HG03432 (cell line): ENCODE measurements around the gene ZNF319.

Source experiments
- ATAC-seq: cut with Tn5 transposase; IDR thresholded peaks from one replicate; pipeline ENCODE4 v1.9.1; 2021; ENCODE audit warnings: mild to moderate bottlenecking, moderate library complexity; ENCODE audit not compliant: unreplicated experiment

ZNF319 gene

DNA sequence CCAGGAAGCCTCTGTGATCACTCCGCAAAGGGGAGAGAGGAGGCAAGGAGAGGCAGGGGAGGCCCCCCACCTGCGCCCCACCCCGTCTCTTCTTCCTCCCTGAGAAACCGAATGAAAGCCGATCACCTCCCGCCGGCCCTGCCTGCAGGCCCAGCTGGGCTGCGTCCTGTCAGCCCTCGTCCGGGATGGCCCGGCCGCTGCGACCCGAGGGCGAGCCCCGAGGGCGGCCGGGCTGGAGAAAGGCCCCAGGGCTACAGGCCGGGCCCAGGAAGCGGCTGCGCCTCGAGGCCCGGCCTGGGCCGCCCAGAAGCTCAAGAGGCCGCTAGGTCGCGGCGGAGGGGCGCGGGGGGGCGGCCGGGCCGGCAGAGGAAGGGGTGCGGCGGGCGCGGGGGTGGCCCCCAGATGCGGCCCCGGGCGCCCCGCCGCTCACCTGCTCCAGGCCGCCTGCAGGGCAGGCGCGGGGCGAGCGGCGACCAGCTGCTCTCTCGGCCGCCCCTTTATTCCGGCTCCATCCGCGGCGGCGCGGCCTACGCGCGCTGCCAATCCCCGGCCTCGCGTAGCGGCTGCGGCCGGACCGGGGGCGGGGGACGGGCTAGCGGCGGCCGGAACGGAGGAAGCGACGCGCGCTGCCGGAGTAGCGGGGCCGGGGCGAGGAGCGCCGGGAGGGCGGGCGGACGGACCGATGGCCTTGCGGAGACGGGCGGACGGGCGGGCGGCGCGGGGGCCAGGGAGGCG lies at the start of gene ZNF319:
TSS of gene ZNF319 (minus strand) at position 702 of the 735 bp plus-strand sequence. CDS start 2,407 bp downstream, outside the sequence.
- ATAC-seq, result peak; percentile 25

DNA sequence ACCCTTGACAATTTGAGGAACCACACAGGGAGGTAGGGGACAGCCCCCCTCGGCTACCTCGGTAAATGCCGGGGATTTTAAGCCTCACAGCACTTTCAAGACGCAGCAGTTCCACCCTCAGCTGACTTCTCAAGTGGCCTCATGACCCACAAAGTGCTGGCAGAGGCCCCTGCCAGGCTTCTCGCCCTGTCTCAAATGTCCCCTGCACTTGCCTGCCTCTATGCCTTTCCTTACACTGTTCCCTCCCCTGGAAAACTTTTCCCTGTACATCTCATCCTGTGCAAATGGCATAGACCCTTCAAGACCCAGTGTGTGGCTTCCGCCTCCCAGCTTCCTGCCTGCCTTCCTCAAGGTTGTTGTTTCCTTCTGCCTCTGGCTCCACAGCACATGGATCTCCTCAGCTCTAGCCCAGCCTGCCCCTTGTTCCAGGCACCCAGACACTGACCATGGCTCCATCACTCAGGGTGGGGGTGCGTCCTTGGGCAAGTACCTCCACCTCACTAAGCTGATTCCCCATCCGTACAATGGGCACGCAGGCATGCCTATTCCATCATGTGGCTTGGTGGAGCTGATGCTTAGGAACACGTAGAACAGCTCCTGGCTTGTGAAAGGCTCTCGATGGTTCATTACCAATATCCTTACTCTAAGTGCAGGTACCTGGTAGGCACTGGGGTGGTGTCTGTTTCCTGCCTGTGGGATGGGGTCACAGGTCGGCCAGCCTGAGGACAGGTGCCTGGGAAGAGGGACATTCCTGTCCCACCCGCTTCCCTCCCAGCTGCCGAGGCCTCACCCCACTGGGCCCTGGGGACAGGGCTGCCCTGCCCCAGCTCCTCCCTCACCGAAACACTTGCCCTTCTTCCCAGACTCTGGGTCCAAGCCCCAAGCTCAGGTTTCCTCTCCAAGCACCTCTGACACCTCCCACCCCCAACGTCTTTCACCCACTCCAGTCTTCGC lies 49.0 kb upstream of the ZNF319 start:
- ATAC-seq, result no peak

DNA sequence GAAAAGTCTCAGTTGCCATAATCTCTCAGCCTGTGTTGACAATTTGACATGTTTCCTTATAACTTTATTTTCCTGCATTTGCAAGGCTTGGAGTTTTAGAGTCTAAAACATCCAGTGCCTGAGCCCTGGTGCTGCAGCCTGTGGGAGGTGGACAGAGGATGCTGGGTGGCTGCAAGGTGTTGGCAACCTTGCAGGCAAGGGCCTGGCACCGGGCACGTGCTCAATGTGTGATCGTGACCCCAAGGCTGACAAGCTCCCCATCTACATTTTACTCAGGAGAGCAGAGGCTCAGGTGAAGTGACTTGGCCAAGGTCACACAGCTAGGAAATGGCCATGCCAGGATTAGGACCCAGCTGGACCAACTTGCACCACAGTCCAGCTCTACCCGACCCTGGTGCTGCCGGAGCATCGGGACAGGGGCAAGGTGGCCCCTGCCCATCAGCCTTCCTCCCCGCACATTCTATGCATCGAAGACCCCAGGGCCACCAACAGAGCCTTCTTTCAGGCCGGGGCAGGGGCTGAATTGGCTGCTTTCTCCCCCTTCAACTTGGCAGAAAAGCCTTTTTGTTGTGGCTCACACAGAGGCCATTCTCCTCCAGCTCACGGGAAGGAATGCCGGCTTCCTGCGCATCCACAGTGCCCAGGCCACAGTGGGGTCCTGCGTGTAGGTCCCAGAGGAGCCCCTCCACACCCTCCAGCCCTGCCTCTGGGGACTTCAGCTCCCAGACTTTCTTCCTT lies 48.2 kb upstream of the ZNF319 start:
- ATAC-seq, result no peak

DNA sequence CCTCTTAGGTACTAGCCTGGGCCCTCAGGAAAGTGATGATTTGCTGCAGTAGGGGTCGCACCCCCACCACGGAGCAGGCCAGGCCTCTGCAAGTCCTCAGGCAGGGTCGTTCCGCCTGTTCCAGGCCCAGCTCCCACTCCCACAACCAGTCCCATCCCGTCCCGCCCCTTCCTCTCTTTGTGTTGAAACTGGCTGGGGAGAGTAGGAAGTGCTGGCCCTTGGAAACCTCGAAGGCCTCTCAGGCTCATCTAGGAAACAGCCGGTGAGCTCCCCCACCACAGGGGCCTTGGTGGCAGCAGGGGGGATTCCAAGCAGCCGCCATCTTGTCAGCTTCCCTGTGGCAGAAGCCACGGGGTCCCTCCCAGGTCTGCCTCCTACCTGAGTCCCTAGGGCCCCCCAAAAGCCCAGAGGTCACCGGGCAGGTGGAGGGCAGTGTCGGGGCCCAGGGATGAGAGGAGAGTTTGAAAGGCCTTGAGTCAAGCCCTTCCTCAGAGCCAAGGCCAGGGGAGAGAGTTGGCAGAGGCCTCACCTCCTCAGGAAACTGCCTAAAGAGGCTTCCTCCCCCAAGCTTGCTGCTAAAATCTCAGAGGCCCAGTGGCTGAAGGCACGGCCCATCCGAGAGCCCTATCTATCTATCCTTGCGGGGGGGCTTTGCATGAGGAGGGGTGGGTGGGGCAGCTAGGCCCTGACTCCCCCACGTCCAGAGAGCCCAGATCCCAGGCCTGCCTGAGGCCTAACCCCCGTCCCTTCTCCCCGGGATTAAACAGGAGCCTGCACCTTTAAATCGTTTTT lies 47.3 kb upstream of the ZNF319 start:
- no peak for ATAC-seq

DNA sequence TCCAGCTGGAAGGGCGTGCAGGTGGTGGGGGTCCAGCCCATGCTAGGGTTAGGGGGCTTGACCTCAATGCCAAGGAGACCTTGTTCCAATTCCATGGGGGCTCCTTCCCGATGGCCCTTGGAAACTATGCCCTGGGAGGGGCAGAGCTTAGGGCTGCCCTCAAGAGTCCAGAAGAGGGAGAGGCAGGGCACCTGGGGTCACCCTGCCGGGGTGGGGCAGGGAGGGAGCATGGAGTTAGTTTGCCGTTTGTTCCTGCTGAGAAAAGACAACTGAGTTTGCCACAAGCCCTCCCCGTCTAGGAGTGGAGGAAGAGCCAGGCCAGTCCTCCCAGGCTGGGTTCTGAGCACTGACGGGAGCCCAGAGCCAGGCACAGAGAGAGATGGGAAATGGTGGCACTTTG lies 46.5 kb upstream of the ZNF319 start:
- ATAC-seq, result no peak

DNA sequence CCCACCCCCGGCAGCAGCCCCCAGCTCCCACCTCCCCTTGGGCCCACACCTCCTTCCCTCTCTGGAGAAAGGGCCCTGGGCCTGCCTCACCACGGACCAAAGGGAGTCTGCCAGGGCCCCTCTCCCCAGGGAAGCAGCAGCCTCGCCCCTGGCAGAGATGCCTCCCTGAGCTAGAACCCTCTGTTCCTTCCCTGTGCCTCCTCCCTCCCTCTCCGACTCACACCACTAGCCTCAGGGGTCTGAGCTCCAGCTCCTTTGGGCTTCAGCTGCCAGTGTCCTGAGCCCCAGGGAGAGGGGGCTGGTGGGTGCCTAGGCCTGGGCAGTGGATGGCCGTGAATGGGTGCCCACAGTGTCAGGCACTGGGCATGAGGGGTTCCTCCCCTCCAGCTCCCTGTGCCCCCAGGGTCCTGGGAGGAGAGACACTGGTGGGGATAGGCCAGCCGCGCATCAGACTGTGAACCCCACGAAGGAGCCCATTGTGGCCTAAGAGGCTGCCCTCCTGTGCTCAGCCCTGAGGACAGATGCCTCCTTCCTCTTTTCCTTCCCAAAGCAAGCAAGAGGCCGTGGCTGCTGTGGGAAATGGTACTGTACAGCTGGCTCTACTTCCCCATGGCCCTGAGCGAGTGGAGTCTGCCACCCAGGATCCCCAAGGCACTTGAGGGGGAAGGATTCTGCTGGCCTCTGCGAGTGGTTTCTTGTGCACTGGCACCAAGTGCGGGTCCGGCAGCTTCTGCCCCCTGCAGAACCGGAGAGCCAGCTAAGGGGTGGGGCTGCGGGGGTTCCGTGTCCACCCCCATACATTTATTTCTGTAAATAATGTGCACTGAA lies 45.8 kb upstream of the ZNF319 start:
- ATAC-seq, result no peak

DNA sequence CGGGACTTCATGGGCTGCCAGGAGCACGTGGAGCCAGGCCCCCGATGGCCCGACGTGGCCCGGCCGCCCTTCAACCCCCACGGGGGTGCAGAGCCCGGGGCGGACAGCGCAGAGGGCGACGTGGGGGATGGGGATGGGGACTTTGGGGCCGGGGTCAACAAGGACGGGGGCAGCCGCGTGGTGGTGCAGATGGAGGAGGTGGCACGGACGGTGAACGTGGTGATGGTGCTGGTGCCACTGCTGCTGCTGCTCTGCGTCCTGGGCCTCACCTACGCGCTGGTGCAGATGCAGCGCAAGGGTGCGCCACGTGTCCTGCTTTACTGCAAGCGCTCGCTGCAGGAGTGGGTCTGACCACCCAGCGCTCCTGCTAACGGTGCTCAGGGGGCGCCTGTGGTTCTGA lies 44.6 kb upstream of the ZNF319 start:
- ATAC-seq, result no peak

DNA sequence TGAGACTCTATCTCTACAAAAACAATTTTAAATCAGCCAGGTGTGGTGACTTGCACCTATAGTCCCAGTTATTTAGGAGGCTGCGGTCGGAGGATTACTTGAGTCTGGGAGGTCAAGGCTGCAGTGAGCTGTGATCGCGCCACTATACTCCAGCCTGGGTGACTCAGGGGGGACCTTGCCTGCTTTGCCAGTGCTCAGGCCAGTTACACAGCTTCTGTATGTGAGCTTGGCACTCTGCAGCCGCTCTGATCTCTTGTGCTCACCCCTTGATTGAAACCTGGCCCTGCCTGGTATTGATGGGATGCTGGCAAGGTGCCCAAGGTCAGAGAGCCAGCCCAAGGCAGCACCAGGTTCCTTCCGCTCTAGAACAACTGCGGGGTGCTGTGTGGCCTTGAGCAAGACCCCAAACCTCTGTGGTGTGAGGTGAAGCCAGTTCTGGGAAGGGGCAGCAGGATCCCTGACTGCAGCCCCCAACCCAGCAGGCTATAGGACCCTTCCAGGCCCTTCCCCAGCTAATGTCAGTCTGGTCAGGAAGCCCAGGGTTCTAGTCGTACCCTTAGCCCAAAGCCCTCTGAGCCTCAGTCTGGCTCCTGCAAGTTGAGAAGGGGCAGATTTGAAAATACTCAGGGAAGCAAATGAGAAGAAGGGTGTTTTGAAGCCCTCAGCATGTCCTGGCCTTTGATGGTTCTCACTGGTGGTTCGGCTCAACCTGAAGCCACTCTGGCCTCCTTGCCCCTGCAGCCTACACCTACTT lies 44.0 kb upstream of the ZNF319 start:
- no peak for ATAC-seq

DNA sequence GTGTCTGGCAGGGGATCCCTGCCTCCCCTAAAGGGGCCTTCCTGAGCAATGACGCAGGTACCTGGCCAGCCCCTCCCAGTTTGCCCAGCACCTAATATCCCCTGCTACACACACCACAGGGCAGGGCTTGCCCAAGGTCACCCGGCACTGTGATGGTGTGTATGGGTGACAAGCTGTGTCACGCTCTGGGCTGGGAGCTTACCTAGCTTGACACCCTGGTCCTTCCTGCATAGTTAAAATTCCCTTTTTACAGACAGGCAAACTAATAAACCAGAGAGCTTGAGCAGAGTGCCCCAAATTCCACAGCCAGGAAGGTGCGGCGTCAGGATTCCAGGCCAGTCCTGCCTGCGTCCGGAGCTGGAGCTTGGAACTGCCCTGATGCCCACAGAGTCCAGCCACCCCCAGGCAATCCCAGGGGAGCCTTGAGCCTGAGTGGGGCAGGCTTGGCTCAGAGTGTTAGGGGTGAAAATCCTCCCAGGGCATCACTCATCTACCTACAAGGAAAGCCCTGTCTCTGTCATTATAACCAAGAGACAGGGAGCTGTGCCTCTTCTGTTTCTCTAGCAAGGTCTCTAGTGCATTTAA lies 43.2 kb upstream of the ZNF319 start:
- ATAC-seq, result no peak

DNA sequence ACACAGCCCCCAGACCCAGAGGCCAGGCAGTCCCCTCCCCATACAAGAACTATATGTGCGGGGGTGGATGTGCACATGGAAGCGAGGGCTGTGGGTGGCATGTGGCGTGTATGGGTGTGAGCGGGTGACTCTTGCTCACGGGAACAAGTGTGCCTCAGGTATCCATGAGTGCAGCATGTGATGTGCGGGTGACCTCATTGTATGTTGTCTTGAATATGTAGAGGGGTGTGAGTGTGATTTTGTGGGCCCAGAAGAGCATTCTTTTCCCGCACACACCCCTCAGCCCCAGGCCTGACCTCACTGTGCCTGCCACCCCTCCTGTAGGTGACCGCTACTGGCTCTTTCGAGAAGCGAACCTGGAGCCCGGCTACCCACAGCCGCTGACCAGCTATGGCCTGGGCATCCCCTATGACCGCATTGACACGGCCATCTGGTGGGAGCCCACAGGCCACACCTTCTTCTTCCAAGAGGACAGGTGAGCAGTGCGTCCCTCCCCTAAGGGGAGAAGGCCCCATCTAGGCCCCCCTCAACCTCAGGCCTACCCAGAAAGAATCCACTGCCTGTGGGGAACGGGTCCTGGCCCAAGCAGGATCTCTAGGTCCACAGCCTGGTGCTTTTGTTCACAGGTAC lies 42.5 kb upstream of the ZNF319 start:
- no peak for ATAC-seq

DNA sequence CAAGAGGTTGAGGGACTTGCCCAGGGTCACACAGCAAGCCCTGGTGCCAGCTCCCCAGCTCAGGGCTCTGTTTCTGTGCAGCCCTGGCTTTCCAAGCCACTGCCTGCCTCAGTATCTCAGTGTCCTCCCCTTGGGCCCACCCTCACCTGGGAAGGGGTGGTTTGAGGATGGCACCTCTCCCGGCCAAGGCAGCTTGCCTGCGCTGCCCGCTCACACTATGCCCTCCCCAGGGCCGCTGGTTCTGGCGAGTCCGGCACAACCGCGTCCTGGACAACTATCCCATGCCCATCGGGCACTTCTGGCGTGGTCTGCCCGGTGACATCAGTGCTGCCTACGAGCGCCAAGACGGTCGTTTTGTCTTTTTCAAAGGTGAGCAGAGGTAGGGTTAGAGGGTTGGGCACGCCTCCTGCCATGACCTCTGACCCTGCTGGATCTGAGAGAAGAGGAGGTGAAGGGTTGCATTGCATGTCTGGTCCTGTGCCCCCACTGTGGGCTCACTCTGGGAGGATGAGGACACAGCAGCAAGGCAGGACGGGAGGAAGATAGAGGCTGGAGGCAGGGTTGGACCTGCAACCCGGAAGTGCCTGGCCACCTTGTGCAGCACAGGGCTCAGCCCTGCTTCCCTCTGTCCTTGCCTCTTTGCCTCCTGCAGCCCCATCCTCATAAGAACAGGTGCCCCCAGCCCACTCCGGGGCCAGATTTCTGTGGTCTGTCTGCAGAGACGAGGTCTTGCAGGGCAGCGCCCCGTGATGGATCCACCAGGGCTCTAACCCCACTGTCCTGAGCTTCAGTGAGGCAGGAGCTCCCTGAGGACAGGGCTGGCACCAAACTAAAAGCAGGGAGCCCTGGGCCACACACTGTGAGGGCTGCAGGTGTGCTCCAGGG lies 41.8 kb upstream of the ZNF319 start:
- no peak for ATAC-seq

DNA sequence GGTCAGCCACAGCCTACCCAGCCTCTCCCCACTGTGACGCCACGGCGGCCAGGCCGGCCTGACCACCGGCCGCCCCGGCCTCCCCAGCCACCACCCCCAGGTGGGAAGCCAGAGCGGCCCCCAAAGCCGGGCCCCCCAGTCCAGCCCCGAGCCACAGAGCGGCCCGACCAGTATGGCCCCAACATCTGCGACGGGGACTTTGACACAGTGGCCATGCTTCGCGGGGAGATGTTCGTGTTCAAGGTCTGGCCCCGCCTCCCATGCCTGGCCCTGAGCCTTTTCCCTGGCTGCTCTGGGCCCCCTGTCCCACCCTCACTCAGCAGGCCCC lies 41.1 kb upstream of the ZNF319 start:
- no peak for ATAC-seq

DNA sequence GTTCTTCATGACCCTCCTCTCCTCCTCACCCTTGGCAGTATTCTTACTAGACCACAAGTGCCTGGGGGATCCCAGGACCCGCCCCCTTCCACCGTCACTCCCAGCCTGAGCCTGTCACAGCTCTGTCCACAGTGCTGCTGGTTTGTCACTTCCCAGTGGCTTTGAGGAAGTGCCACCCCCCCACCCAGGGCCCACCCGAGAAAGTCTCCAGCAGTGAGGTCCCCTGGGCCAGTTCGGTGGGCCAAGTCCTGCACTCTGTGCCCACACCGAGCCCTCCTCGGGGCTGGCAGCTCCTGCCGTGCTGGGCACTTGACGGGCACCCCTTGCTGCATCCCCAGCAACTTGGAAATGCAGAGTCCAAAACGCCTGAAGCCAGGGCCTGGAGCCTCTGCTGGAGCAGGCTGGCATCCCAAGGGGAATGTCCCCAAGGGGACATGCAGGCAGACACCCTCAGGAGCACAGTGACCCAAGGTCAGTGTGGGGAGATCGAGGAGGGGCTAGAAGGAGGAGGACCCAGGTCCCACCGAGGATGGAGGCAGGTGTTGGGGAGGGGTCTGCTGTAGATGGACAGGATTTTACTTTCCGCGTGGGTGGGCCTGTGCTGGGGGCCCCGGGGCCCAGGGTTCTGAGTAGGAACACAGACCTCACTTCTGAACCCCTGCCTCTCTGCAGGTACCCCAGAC lies 40.6 kb upstream of the ZNF319 start:
- no peak for ATAC-seq

DNA sequence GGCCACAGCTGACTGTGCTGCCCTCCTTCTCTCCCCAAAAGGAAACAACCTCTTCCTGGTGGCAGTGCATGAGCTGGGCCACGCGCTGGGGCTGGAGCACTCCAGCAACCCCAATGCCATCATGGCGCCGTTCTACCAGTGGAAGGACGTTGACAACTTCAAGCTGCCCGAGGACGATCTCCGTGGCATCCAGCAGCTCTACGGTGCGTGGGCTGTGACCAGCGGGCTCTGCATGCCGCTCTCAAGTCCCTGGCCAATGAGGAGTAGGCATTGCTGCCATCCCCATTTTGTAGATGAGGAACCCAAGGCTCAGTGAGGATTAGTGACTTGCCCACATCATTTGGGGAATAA lies 40.0 kb upstream of the ZNF319 start:
- ATAC-seq, result no peak

DNA sequence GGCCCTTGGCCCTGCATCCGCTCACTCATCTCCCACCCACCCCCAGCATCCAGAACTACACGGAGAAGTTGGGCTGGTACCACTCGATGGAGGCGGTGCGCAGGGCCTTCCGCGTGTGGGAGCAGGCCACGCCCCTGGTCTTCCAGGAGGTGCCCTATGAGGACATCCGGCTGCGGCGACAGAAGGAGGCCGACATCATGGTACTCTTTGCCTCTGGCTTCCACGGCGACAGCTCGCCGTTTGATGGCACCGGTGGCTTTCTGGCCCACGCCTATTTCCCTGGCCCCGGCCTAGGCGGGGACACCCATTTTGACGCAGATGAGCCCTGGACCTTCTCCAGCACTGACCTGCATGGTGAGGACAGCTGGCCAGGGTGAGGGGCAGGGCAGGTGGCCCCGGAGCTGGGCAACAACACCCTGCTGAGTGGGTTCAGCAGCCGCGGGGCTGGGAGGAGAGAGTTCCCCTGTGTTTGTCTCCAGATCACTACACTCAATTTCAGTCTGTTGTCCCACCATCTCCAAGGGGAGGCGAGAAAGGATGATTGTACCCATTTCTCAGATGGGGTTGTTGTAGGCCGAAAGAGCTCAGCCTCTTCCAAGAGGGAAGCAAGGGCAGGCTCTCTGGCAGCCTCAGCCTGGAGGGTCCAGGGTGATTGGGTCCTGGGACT lies 39.5 kb upstream of the ZNF319 start:
- no peak for ATAC-seq

DNA sequence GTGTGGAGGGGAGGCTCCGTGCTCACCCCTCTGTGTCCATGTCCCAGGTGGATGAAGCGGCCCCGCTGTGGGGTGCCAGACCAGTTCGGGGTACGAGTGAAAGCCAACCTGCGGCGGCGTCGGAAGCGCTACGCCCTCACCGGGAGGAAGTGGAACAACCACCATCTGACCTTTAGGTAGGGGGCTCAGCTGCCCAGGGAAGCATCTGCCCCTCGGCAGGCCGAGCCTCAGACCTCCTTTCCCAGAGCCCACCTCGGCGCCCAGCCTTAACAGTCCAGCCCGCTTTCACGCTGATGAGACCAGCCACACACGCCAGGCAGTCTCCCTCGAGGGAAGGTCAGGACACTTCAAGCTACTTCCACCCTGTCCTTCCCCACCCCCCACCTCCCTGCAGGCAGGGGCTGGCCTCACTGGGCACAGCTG lies 37.8 kb upstream of the ZNF319 start:
- ATAC-seq, result no peak
